ENCODE results near the gene ETNK1. TPM values are rescaled to one million over a fixed set of nuclear protein-coding genes. Genes with fewer than 3 reads are reported as not detected.

Gene ETNK1
- total RNA-seq, 2 experiments from 2014 or later = 54.9 to 55.2 TPM

- H3K27ac Mint-ChIP-seq = no peak overlapping the region
- no peak for TF ChIP-seq CTCF (IDR thresholded peaks at IDR 0.05)
- DNase-seq = no peak
- ATAC-seq = no peak
- H3K4me3 Mint-ChIP-seq = no peak overlapping the region
- ChIA-PET CTCF (interaction anchor here (1.8 to 1.9 kb wide), 2 partner anchors 10 to 30 kb away, joined by 5 to 6 read pairs; no protein-coding TSS in a partner anchor), POLR2A (interaction anchor here (1.3 kb wide), 1 partner anchor 10 kb away, joined by 3 read pairs; no protein-coding TSS in a partner anchor)
- intact Hi-C loops (cut with micrococcal nuclease) = no loop called here
- no peaks in the 10 kb centered on the region for H3K27me3 Mint-ChIP-seq
- H3K36me3 Mint-ChIP-seq (ENCODE audit: low read depth) = peaks cover 12% of the 10 kb centered on the region
- H3K9me3 Mint-ChIP-seq = no peaks in the 10 kb centered on the region
- H3K4me1 Mint-ChIP-seq (ENCODE audit: low read depth) = peaks cover 37% of the 10 kb centered on the region
Observed at GRCh38 chr12:22640851-22641250, 15.9 kb downstream of the ETNK1 start.

DNA sequence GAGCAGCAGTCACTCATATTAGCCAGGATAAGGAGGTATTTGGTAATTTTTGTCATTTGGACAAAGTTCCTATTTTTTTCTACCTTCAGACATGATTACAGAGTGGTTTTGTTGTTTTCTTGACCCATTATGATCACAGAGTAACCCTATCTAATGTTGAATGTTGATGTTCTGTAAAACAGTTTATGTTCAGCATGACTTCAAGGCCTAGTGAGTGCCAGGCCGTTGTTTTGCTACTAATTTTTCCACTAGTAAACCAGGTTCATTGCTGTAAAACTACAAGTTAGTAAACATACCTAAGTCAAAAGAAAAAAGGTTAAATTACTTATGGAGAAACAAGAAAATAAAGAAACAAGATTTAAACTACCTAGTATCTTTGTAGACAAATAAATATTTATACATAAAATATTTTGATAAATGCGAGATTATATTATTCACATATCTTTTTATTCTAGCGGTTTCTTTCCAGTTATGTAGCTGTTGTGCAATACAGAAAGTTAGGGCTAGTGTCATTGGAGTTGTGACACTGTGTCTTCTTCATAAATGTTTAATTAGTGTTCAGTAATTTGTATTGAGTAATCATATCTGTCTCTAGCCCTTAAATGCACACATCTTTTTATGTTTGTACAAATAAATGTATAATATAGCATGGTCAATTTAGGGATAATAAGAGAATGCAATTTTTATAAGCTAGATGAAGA lies 16.5 kb downstream of the ETNK1 start:
- no peak for ATAC-seq
- no peak overlapping the region for H3K4me3 Mint-ChIP-seq
- peaks cover 31% of the 10 kb centered on the region for H3K4me1 Mint-ChIP-seq (ENCODE audit: low read depth)
- intact Hi-C loops (cut with micrococcal nuclease) = no loop called here
- H3K27me3 Mint-ChIP-seq = no peaks in the 10 kb centered on the region
- H3K9me3 Mint-ChIP-seq = no peaks in the 10 kb centered on the region
- POLR2A ChIA-PET = interaction anchor here (1.3 kb wide), 1 partner anchor 9 kb away, joined by 3 read pairs; no protein-coding TSS in a partner anchor
- no peak overlapping the region for H3K27ac Mint-ChIP-seq
- TF ChIP-seq CTCF (IDR thresholded peaks at IDR 0.05) = no peak
- peaks cover 10% of the 10 kb centered on the region for H3K36me3 Mint-ChIP-seq (ENCODE audit: low read depth)
- CTCF ChIA-PET = interaction anchor here (0.8 kb wide), 1 partner anchor 14 kb away, joined by 3 read pairs; no protein-coding TSS in a partner anchor
- DNase-seq = no peak

GRCh38 chr12:22648668-22649067 lies 23.7 kb downstream of the ETNK1 start:
- Mint-ChIP-seq H3K27ac (no peak overlapping the region), H3K36me3 (ENCODE audit: low read depth) (peaks cover 27% of the 10 kb centered on the region)
- intact Hi-C loops (cut with micrococcal nuclease) = no loop called here

GRCh38 chr12:22653075-22653474 lies 28.1 kb downstream of the ETNK1 start:
- Mint-ChIP-seq H3K36me3 (ENCODE audit: low read depth) (peaks cover 30% of the 10 kb centered on the region), H3K9me3 (no peaks in the 10 kb centered on the region), H3K27ac (no peak overlapping the region), H3K4me1 (ENCODE audit: low read depth) (peaks cover 46% of the 10 kb centered on the region), H3K4me3 (no peak overlapping the region), H3K27me3 (no peaks in the 10 kb centered on the region)
- no peak for ATAC-seq
- DNase-seq = no peak
- POLR2A ChIA-PET = no interaction called here
- intact Hi-C loops (cut with micrococcal nuclease) = no loop called here
- CTCF ChIA-PET = no interaction called here
- TF ChIP-seq CTCF (IDR thresholded peaks at IDR 0.05) = no peak

More at GRCh38 chr12:22648668-22649067, 23.7 kb downstream of the ETNK1 start:
- ATAC-seq (no peak), DNase-seq (no peak)
- CTCF ChIA-PET = no interaction called here
- H3K4me3 Mint-ChIP-seq = no peak overlapping the region
- H3K4me1 Mint-ChIP-seq (ENCODE audit: low read depth) = peaks cover 37% of the 10 kb centered on the region
- H3K9me3 Mint-ChIP-seq = no peaks in the 10 kb centered on the region
- POLR2A ChIA-PET = no interaction called here
- no peak for TF ChIP-seq CTCF (IDR thresholded peaks at IDR 0.05)
- no peaks in the 10 kb centered on the region for H3K27me3 Mint-ChIP-seq

- no peak for TF ChIP-seq CTCF (IDR thresholded peaks at IDR 0.05)
- H3K27me3 Mint-ChIP-seq = no peaks in the 10 kb centered on the region
- ATAC-seq = no peak
- peaks cover 49% of the 10 kb centered on the region for H3K4me1 Mint-ChIP-seq (ENCODE audit: low read depth)
- DNase-seq = no peak
- ChIA-PET CTCF (interaction anchor here (1.0 kb wide), 1 partner anchor 31 kb away, joined by 3 read pairs; no protein-coding TSS in a partner anchor), POLR2A (no interaction called here)
- intact Hi-C loops (cut with micrococcal nuclease) = no loop called here
- H3K27ac Mint-ChIP-seq = no peak overlapping the region
- H3K36me3 Mint-ChIP-seq (ENCODE audit: low read depth) = peaks cover 32% of the 10 kb centered on the region
- no peaks in the 10 kb centered on the region for H3K9me3 Mint-ChIP-seq
- H3K4me3 Mint-ChIP-seq = no peak overlapping the region
Observed at GRCh38 chr12:22653791-22654190, 28.8 kb downstream of the ETNK1 start.
